Cardiac septum (tissue), 1 donor: ENCODE measurements around the gene CEP131. TPM values are rescaled to one million over a fixed set of nuclear protein-coding genes. Genes with fewer than 3 reads are reported as not detected.
A peak's percentile ranks its signal among the peaks of the same experiment; 100 is the strongest.

Experiments
- DNase-seq: peaks from one replicate; pipeline ENCODE4 v3.0.0-alpha.2; 2020; ENCODE audit warnings: low spot score
- intact Hi-C: fragments of 100-400 bp; cut with DNase I; formaldehyde crosslinking; loops from one replicate; pipeline ENCODE4 v1.14.0; 2022
- long read RNA-seq: library from polyadenylated mRNA; unstranded; transcript quantifications from one replicate; pipeline ENCODE4 v2.0.0, GENCODE V29; 2021
- total RNA-seq: library from RNA; stranded (reverse); fragmentation: NEBNext Ultra II Directional; extraction: Animal tissue kit (Norgen Biotek cat#: 25700); gene quantifications from one replicate; pipeline ENCODE4 v1.2.1, GENCODE V29; 2021
- donor health status: DM: no; HTN: no; CAD: no.

The CEP131 gene
- total RNA-seq: 6.8 TPM
- long read RNA-seq, partial matches to known transcripts: 15 of 25 reads
- long read RNA-seq, other reads (novel, unspliced or antisense): 4 of 25 reads

DNA sequence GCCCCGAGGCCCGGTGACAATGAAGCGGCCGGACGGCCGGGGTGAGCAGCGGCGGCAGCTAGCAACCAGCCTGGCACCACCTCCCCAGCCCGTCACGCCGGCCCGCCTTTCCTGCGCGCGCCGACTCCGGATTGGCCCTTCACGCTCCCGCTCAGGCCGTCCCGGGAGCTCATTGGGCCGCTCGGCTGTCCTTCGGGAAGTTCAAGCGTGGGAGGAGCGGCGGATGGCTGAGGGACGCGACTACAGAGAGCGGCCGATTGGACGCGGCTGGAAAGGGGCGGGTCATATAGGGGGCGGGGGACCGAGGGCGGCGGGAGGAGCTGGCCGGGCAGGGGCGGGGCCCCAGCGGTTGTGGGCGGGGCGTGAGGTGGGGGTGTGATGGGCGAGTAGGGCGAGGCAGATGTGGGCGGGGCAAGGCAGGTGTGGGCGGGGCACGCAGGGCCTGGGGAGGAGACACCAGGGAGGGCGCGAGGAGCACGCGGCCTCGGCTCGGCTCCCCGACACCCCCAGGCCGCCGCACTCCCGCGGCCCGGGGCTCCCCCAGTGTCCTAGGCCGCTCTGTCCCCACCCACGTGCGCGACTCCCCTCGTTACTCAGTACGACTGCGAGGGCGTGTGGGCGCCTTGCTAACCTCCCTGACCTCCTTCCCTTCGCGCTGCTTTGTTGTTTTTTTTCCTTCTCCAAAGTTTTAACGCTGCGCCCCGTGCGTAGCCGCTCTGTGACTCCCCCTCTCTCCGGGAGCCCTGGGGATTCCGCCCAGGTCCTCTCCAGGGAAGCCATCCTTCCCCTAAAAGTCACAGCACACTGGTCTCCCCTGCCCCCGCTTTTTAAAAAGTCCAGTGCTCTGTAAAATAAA is at the start of gene CEP131:
Gene CEP131, minus strand, starts transcription at position 60 of the 856 bp plus-strand sequence. CDS start 2,909 bp downstream, outside the sequence.
- DNase-seq: peak; percentile 100

GRCh38 chr17:81271226-81271625 is 48.5 kb upstream of the CEP131 start:
- DNase-seq: no peak
- intact Hi-C loops: no loop called here

More for the DNA sequence above, at the start of gene CEP131:
- intact Hi-C loops: no loop called here

DNA sequence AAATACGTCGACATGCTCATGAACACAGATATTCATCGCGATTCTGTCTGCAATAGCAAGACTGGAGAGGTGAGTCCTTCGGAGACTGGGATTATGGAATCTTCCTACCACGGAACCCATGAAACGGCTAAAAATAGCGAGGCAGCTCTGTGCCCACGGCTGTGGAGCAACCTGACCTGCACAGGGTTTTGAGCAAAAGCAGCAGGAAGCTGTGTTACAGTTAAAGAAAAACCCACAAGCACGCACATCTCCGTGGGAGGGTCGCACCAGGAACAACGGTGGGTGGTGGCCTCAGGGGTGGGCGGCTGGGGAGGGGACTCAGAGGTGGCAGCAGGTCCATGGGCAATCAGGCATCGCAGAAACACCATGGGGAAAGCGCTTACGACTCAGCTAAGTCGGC is 47.5 kb upstream of the CEP131 start:
- intact Hi-C loops: no loop called here
- DNase-seq: no peak

DNA sequence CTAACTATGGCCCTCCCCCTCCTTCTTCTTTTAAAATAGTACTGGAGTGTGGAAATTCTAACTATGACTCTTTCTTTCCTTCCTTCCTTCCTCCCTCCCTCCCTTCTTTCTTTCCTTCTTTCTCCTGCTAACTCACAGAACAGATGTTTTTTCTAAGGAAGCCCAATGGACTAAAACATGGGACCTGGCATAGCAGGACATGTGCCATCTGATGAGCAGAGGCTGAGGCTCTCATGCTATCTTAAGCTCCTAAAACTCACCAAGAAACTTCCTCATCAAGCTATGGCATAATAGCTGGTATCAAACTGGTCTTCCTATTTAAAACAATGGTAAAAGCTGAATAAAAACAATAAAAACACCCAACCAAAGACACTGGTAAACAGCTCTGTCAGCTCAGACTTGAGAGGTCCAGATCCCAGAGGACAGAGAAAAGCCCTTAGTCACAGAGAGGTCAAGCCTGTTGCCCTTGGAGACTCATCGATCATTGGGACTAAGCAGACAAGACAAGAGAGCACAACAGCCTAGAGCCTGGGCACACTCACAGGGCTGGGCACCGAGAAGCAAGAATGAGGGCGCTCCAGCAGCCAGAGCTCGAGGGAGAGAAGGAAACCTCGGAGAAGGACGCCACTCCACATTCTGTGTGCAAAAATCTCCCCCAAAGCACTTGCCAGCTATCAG is 44.8 kb upstream of the CEP131 start:
- no peak for DNase-seq
- intact Hi-C loops: no loop called here

DNA sequence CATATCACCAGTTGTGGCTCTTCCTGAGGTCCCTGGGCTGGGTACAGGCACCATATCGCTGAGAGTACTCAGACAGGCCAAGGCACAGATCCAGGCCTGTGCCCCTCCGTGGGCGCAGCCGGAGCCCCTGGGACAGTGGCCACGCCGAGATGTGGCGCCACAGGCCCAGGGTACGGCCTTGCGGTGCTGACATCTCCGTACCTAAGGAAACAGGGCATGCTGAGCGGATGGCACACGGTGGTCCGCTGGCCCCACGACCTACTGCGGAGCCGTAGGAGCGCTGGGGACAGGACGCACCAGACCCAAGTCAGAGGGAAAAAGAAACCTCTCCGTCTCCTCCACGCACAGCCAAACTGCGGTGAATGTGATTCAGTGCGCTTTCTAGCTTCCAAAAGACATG is 42.8 kb upstream of the CEP131 start:
- intact Hi-C loops: no loop called here
- DNase-seq: no peak

GRCh38 chr17:81264640-81265039 is 41.9 kb upstream of the CEP131 start:
- intact Hi-C loops: no loop called here
- no peak for DNase-seq

DNA sequence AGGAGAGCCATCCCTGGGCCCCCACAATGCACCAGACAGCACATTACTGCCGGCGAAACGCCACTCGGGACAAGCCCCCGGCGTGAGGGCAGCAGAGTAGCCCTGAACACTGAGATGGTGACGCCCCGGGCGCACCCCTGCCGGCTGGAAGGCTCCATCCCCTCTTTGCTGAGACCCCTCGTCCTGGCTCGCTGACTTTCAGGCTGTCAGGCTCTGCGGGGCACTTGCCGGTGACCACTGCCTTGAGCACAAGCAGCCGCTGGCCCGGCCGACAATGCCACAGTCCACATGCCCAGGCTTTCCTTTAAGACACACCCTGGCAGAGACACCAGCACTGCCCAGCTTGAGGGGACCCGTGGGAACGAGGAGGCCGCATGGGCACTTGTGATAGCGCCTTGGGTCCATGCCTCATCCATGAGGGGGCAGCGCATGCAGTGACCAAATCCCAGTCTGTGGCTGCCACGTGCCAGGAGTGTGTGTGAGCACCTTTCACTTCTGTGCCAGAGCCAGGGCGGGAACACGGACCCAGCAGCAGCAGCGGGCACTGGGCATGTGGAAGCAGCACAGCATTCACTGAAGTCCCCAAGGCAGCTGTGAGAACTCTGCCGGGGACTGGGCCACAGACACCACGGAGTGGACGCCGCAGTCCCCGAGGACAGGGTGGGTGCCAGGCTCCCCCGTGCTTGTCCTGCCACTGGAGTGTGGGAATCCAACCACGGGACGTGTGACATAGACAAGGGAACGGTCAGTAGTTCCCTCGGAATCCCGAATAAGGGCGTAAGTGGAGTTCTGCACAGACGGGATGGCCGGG is 40.8 kb upstream of the CEP131 start:
- intact Hi-C loops: no loop called here
- no peak for DNase-seq

- DNase-seq: no peak
- intact Hi-C loops: no loop called here
Measured at GRCh38 chr17:81261582-81262336, 39.0 kb upstream of the CEP131 start.

DNA sequence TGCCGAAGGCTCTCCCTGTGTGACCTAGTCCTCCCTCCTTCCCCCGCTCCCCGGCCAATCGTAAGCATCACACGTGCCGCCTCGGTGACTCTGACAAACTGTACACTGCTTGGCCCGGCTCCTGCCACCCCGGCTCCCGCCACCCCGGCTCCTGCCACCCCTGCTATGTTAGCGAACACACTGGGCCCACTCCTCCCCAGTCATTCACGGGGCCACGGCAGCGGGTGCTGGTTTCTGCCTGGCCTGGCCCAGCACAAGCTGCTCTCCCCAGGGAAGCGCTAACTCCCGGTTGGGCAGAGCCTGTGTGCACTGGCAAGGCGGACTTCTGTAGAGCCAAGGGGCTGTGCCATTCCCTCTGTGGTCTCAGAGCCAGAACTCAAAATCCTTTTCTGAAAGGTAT is 38.3 kb upstream of the CEP131 start:
- DNase-seq: no peak
- intact Hi-C loops: no loop called here

GRCh38 chr17:81260641-81261040 is 37.9 kb upstream of the CEP131 start:
- intact Hi-C loops: no loop called here

DNA sequence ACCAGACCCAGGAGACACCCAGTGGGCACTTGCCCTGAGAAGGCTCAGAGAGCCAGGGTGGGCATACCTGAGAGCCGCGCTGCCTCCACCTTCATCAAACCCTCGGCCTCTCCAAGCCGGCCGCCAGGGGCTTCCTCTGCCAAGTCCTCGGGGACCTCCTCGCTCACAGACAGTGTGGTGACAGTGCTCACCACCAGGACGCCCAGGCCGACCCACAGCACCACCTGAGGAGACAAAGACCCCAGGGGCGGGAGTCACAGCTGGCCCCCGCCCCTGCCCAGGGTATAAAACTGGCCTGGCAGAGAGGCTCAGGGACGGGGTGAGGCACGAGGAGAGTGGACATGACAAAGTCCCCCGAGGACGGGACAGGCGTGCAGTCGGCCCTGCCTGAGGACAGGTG is 37.4 kb upstream of the CEP131 start:
- no peak for DNase-seq
- intact Hi-C loops: no loop called here

More at GRCh38 chr17:81260641-81261040, 37.9 kb upstream of the CEP131 start:
- DNase-seq: no peak

DNA sequence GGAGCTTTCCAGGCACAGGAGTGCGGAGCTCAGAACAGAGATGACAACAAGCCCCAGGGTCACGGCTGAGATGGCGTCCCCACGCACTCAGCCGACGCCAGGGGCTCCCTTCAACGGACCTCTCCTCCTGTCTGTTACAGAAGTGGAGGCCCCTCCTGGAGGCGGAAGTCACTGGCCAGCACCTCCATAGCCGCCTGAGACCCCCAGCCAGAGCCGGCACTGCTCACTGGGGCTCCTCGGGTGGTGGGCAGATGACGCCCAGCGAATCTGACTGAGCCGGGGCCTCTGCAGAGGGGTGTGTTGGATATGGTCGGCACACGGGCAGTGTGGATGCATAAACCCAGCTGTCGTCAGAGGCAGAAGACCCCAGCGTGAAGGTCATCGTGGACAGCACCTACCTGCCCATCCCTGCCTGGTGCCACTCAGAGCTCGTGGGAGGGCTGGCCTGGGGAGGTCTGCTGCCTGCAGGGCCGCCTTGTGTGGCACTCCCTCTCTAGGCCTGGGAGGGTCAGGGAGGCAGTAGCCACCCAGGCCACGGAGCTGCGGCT is 36.4 kb upstream of the CEP131 start:
- DNase-seq: no peak
- intact Hi-C loops: no loop called here

GRCh38 chr17:81258292-81258691 is 35.5 kb upstream of the CEP131 start:
- DNase-seq: no peak
- intact Hi-C loops: no loop called here

GRCh38 chr17:81257533-81257932 is 34.8 kb upstream of the CEP131 start:
- DNase-seq: no peak
- intact Hi-C loops: no loop called here

DNA sequence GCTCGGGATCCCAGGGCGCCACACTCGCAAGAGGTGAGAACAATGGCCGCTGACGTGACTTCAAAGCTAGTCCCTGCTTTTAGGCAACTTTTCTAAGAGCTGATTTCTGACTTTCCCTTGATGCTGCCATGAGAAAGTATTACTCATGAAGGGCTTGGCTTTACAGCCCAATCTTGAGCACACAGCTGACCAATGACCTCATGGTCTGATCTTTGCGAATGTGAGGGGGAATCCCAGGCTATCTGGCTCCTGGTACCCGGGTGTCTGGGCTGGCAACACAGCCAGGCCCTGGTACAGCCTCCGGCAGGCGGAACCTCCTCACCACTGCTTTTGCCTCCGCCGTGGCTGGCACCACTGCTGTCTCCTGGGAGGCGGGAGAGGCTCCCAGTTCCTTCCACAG is 33.9 kb upstream of the CEP131 start:
- intact Hi-C loops: no loop called here
- no peak for DNase-seq

DNA sequence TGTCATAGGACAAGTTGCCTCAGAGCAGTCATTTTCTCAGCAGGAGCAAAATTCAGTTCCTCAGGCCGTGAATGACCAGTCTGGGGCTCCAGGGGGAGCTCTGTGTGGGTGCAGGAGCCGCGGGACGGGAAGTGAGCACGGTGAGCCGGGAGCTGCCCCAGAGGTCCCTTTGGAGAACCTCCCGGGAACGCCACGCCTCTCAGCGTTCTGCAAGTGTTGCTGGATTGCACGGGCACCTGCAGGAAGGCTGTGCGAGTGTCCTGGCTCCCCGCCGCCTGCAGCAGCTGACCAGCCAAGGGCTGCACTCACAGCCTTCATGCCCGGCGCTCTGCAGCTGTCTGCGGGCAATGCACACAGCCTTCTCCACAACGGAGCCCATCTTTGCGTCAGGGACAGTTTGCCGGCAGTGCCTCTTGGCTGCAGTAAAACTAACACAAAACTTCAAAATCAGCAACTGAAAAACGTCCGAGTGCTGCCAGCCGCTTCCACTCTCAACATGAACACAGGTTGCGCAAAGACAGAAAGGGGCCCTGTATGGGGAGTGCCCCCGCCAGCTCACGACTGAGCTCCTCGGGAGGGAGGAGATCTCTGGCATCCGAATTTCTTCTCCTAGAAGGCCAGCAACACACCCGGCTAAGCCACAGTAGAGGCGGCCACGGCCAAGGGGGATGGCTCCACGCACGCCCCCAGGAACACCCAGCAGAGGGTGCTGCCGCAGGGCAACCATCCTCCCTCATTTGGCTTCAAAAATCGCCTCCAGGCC is 32.4 kb upstream of the CEP131 start:
- peak; percentile 91 for DNase-seq
- intact Hi-C loops: loop anchor here (5.0 kb wide), 2 partner anchors 282 to 347 kb away; no protein-coding TSS in a partner anchor

DNA sequence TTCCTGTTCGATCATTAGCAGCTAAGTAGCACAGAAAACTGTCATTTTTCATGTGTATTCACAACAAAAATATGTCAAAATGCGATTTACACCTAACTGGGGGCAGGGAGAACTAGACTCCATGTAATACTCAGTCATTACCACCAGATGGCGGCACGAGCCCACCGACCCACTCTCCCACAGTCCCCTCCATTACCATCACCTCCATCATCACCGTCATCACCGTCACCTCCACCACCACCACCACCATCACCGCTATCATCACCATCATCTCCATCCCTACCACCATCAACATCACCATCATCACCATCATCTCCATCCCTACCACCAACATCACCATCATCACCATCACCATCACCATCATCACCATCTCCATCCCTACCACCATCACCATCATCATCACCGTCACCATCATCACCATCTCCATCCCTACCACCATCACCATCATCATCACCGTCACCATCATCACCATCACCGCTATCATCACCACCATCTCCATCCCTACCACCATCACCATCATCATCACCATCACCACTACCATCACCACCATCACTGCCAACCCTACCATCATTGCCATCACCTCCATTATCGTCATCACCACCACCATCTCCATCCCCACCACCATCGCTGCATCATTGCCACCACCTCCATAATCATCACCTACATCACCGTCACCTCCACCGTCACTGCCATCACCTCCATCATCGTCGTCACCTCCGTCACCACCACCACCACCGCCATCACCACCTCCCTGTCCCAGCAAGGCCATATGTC is 30.8 kb upstream of the CEP131 start:
- DNase-seq: no peak
- intact Hi-C loops: loop anchor here (1.0 to 5.0 kb wide), 3 partner anchors 231 to 349 kb away; no protein-coding TSS in a partner anchor
